Astrocyte of the spinal cord (primary cell): ENCODE results near the gene CSRNP2.
"Not testable (repeated sequence)": the region's sequence is repeated elsewhere in the genome, so short reads cannot be mapped to it uniquely, and the experiment has no call there.

ENCODE experiments used
- DNase-seq: peaks from one replicate; pipeline ENCODE4 v3.0.0; 2011; ENCODE audit warnings: low read depth, low spot score
- H3K4me3 ChIP-seq: 2 replicates; pipeline ENCODE4 v1.5.1; 2011; ENCODE audit warnings: low read depth, mild to moderate bottlenecking, low read length, moderate library complexity
- CTCF ChIP-seq: IDR thresholded peaks from 2 replicates; pipeline ENCODE4 v1.5.1; 2012; ENCODE audit warnings: low read depth, mild to moderate bottlenecking, low read length, inconsistent platforms
- in situ Hi-C: cut with HindIII; loops from 2 replicates; pipeline ENCODE4 v1.10.0; 2017; ENCODE audit warnings: low sequenced_read_pairs

Gene CSRNP2

GRCh38 chr12:51023625-51024382 lies 59.6 kb downstream of the CSRNP2 start:
- TF ChIP-seq CTCF, result no peak
- peak overlapping the region; percentile 79 for H3K4me3 ChIP-seq
- no peak for DNase-seq
- in situ Hi-C loops, result no loop called here

GRCh38 chr12:51021694-51022093 lies 61.7 kb downstream of the CSRNP2 start:
- in situ Hi-C loops, result no loop called here
- H3K4me3 ChIP-seq, result no peak overlapping the region
- no peak for TF ChIP-seq CTCF
- no peak for DNase-seq

DNA sequence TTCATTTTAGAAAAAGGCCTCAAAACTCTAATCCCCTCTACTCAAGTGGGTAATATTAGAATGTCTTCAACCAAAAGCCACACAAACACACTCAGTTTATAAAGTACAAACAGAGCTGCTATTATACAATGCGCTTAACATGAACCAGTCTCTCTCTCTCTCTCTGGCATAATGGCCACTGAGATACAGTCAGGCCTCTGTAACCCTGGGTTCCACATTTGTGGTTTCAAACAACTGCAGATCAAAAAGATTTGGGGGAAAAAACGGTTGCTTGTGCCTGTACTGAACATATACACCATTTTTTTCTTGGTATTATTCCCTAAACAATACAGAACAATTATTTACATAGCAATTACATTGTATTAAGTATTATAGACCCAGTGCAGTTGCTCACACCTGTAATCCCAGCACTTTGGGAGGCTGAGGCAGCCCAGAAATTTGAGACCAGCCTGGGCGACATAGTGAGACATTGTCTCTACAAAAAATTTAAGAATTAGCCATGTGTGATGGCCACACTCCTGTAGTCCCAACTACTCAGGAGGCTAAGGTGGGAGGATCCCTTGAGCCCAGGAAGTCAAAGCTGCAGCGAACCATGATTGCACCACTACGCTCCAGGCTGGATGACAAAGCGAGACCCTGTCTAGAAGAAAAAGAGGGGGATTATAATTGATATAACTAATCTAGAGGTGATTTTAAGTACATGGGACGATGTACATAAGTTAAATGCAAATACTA lies 62.8 kb downstream of the CSRNP2 start:
- no peak for DNase-seq
- in situ Hi-C loops, result no loop called here
- TF ChIP-seq CTCF, result no peak
- no peak overlapping the region for H3K4me3 ChIP-seq

GRCh38 chr12:51019927-51020326 lies 63.5 kb downstream of the CSRNP2 start:
- no peak overlapping the region for H3K4me3 ChIP-seq
- in situ Hi-C loops, result no loop called here
- DNase-seq, result no peak
- TF ChIP-seq CTCF, result no peak

DNA sequence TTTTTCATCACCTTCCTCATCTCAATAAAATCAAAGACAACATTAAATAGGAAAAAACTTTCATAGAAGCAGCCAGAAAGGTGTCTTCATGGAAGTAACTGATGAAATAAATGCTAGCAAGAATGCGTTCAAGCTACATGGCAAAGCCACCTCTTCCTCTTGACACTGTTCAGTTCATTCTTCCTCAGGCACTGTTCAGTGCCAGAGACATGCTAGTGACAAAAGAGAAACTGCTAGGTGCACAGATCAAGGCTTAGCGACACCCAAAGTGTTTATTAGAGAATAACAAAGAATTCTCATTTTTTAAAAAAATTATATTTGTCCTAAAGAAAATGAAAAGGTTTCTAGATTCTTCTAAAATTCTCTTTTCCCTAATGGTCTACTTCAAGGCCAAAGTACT lies 64.4 kb downstream of the CSRNP2 start:
- TF ChIP-seq CTCF, result no peak
- no peak for DNase-seq
- in situ Hi-C loops, result no loop called here
- no peak overlapping the region for H3K4me3 ChIP-seq

GRCh38 chr12:51017452-51017851 lies 65.9 kb downstream of the CSRNP2 start:
- no peak for TF ChIP-seq CTCF
- no peak for DNase-seq
- in situ Hi-C loops, result no loop called here
- H3K4me3 ChIP-seq, result no peak overlapping the region

GRCh38 chr12:51014467-51014866 lies 68.9 kb downstream of the CSRNP2 start:
- H3K4me3 ChIP-seq, in situ Hi-C loops, DNase-seq: not testable (repeated sequence)
